8988T (cell line): ENCODE measurements around the gene SPACA5.
"Not testable (repeated sequence)": the region's sequence is repeated elsewhere in the genome, so short reads cannot be mapped to it uniquely, and the experiment has no call there.

Experiments used
- DNase-seq: peaks from one replicate; pipeline ENCODE4 v3.0.0; 2011

Gene SPACA5

DNA sequence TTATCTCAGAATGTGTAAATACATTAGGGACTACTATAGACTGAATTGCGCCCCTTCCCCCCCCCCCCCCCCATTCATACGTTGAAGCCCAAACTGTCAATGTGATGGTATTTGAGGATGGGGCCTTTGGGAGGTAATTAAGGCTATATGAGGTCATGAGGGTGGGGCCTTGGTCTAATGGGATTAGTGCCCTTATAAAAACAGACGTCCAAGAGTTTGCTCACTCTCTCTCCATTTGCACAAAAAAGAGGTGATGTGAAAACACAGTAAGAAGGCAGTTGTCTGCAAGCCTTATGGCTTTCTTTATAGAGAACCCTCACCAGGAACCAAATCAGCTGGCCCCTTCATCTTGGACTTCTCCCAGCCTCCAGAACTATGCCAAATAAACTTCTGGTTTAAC is 15.3 kb downstream of the SPACA5 start:
- no peak for DNase-seq

GRCh38 chrX:48022738-48023137 is 15.9 kb downstream of the SPACA5 start:
- no peak for DNase-seq

GRCh38 chrX:48025561-48025960 is 18.8 kb downstream of the SPACA5 start:
- no peak for DNase-seq

DNA sequence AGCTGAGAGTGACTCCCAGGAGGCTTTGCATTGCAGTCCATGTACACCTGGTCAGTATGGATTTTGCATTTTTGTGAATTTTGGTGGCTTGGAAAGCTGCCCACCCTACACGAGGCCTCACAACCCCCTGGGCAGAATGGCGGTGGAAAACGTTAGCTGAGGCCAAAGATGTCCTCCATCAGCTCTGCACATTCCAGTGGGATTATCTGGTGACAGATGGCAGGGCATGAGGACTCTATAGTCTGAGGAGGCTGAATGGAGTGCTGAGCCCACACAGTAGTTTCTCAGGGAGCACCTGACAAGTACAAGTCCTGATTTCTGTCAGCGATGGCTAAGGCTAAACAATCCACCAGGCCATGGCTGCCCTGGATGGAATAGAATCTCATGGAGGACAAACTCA is 20.8 kb downstream of the SPACA5 start:
- DNase-seq: not testable (repeated sequence)

GRCh38 chrX:48028091-48028490 is 21.3 kb downstream of the SPACA5 start:
- DNase-seq: no peak

DNA sequence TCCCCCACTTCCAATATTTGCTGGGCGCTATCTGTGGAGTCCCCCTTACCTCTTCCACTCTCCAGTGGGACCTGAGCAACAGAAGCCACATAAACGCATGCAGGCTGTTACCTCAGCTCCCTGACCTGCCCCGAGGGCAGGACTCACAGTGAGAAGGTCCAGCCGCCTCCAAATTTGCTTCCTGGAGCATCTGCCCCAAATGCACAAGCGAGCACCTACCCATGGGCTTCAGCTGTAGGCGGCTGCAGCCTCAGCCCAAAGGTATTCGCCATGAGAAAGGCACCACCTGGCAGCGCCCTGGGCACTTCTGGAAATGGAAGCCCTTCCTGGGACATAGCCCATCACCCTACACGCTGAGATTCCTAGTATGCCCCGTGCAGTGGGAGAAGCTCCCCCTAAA is 23.4 kb downstream of the SPACA5 start:
- DNase-seq: no peak

DNA sequence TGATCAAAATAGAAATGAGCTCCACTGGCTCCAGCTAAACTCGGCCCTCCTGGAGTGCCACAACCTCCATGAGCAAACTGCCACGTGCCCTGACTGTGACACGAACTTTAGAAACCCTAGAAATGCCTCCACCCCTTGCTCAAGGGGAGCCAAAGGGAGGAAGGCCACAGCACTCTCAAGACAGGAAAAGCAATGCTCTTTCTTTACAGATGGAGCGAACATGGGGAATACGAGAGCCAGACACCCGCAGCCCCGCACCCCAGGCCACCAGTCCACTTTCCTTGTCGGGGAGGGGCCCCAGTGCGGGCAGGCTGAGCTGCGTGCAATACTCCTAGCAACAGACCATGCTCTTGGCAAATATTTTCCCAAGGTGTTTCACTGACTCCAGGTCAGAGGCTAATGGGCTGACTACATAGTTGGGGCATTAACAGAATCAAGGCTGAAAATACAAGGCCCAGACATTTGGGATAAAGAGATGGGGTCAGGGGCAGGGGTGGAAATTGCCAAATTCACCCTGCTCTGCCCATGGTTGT is 23.9 kb downstream of the SPACA5 start:
- not testable (repeated sequence) for DNase-seq

DNA sequence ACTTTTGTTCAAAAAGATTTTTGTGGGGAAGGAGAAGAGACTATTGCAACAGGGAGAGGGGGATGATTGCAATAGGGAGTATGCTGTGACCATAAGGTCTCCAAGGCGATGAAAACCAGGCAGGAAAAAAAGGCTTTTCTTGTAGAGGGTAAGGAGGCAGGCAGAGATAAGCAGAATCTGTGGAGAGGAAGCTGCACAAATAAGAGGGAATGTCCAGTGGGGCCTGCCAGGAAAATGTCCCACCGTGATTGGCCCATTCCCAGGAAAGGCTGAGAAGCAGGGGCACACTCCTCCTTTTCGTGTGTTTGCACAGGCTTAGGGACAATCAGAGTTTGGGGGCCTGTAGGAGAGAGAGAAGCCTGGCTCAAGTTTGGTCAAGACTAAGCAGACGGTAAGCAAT is 29.1 kb downstream of the SPACA5 start:
- no peak for DNase-seq

GRCh38 chrX:48043056-48043455 is 36.3 kb downstream of the SPACA5 start:
- no peak for DNase-seq

GRCh38 chrX:48045410-48046311 is 38.9 kb downstream of the SPACA5 start:
- no peak for DNase-seq

DNA sequence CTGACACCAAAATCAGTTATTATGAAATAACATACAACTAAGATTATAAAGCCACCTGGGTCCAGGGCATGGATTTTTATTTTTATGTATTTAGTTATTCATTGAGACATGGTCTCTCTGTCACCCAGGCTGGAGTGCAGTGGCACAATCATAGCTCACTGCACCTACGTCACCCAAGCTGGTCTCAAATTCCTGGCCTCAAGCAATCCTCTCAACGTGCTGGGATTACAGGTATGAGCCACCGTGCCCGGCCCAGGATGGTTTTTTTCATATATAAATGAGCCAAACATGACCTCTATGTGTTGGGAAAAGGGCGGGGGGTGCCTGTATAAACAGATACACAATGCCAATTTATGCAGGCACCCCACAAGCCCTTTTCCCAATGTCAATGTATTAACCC is 40.1 kb downstream of the SPACA5 start:
- DNase-seq: no peak

DNA sequence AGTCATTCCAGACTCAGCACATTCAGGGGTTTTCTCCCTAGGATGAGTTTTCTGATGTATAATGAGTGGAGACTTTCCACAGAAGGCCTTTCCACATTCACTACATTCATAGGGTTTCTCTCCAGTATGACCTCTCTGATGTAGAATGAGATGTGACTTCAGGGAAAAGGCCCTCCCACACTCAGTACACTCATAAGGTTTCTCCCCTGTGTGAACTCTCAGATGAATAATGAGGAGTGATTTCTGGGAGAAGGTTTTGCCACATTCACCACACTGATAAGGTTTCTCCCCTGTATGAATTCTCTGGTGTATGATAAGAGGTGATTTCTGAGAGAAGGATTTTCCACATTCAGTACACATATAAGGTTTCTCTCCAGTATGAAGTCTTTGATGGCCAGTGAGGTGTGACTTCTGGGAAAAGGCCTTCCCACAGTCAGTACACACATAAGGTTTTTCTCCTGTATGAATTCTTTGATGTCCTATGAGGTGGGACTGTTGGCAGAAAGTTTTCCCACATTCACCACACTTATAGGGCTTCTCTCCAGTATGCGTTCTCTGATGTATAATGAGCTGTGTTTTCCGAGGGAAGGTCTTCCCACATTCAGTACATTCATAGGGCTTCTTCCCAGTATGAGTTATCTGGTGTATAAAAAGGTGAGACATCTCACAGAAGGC is 52.0 kb downstream of the SPACA5 start:
- DNase-seq: no peak

DNA sequence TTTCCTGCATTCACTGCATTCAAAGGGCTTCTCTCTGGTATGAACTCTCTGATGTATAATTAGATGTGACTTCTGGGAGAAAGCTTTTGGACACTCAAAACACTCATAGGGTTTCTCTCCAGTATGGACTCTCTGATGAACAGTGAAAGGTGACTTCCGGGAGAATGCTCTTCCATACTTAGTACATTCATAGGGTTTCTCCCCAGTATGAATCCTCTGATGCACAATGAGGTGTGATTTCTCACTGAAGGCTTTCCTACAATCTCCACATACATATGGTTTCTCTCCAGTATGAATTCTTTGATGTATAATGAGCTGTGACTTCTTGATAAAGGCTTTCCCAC is 52.5 kb downstream of the SPACA5 start:
- DNase-seq: no peak
